DND-41 (cell line): ENCODE data around the gene RBMY1E.
"Not testable (repeated sequence)": the region's sequence is repeated elsewhere in the genome, so short reads cannot be mapped to it uniquely, and the experiment has no call there.

Source experiments
- ATAC-seq: fragments of 200-7000 bp; cut with Tn5 transposase; 3 replicates; pipeline ENCODE4 v1.9.1; 2021; ENCODE audit warnings: low read depth; ENCODE audit not compliant: insufficient read depth
- DNase-seq: peaks from one replicate; pipeline ENCODE4 v3.0.0-alpha.2; 2020
- H2AFZ ChIP-seq: 2 replicates; pipeline ENCODE4 v1.6.0; 2012; ENCODE audit warnings: low read depth, low read length
- H3K27ac ChIP-seq: 2 replicates; pipeline ENCODE4 v1.5.1; 2012; ENCODE audit warnings: low read length, inconsistent platforms
- H3K27me3 ChIP-seq: fragments of 200-600 bp; sonication (generic); 2 replicates; pipeline ENCODE4 v1.6.0; 2012; ENCODE audit warnings: low read length, mild to moderate bottlenecking, inconsistent platforms; ENCODE audit not compliant: insufficient read depth, poor library complexity
- H3K36me3 ChIP-seq: 2 replicates; pipeline ENCODE4 v1.5.1; 2012; ENCODE audit warnings: low read length, inconsistent platforms; ENCODE audit not compliant: insufficient read depth
- H3K4me1 ChIP-seq: 2 replicates; pipeline ENCODE4 v1.5.1; 2012; ENCODE audit warnings: mild to moderate bottlenecking, low read length; ENCODE audit not compliant: insufficient read depth
- H3K4me2 ChIP-seq: 2 replicates; pipeline ENCODE4 v1.6.0; 2012; ENCODE audit warnings: mild to moderate bottlenecking, moderate library complexity, low read length, inconsistent platforms; ENCODE audit not compliant: insufficient read depth
- H3K4me3 ChIP-seq, 2 experiments: fragments of 200-600 bp in 1 of 2; shearing (Covaris generic) in 1 of 2; 2 replicates each; pipeline ENCODE4 v1.5.1; 2012 to 2016; ENCODE audit warnings: inconsistent platforms in 2 of 2, low read length in 2 of 2, mild to moderate bottlenecking in 2 of 2, low read depth in 1 of 2, moderate library complexity in 1 of 2
- H3K79me2 ChIP-seq: 2 replicates; pipeline ENCODE4 v1.6.0; 2012; ENCODE audit warnings: low read length, inconsistent platforms; ENCODE audit not compliant: insufficient read depth
- H3K9ac ChIP-seq: 2 replicates; pipeline ENCODE4 v1.6.0; 2012; ENCODE audit warnings: low read depth, mild to moderate bottlenecking, inconsistent platforms, low read length, moderate library complexity
- H3K9me3 ChIP-seq: 2 replicates; pipeline ENCODE4 v1.5.1; 2012; ENCODE audit warnings: low read length, moderate library complexity, mild to moderate bottlenecking, inconsistent platforms; ENCODE audit not compliant: insufficient read depth, severe bottlenecking
- H4K20me1 ChIP-seq: 2 replicates; pipeline ENCODE4 v1.6.0; 2012; ENCODE audit warnings: low read length; ENCODE audit not compliant: insufficient read depth

Gene RBMY1E

DNA sequence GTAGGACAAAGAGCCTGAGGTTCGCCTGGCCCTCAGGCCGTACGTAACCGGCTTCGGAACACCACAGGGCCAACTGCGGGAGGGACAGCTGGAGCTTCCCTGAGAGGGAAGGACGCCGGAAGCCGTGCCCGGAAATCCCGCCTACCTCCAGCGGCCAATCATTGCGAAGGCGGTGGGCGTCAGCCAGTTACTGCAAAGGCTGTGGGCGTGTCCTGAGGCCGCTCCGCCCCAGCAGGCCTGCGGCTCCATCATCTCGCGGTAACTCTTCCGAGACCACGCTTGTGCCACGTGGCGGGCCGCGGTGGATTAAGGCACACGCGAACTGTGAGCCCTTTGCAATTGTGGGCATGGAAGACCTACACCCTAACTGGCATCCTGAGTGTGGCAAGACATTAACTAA is at the start of gene RBMY1E:
TSS of gene RBMY1E (minus strand) at position 101 of the 400 bp plus-strand sequence. CDS start 1,978 bp downstream, outside the sequence.
- not testable (repeated sequence) for H3K9ac ChIP-seq, H3K36me3 ChIP-seq, DNase-seq, H4K20me1 ChIP-seq, H3K4me2 ChIP-seq, H2AFZ ChIP-seq, H3K27ac ChIP-seq, H3K4me3 ChIP-seq, H3K27me3 ChIP-seq, H3K9me3 ChIP-seq, H3K79me2 ChIP-seq, ATAC-seq, H3K4me1 ChIP-seq

DNA sequence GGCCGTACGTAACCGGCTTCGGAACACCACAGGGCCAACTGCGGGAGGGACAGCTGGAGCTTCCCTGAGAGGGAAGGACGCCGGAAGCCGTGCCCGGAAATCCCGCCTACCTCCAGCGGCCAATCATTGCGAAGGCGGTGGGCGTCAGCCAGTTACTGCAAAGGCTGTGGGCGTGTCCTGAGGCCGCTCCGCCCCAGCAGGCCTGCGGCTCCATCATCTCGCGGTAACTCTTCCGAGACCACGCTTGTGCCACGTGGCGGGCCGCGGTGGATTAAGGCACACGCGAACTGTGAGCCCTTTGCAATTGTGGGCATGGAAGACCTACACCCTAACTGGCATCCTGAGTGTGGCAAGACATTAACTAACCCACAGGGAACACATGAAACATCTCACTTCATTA is 23.4 kb downstream of the RBMY1E start, which contains the start of gene RBMY1D:
TSS of gene RBMY1D (minus strand) at position 101 of the 400 bp plus-strand sequence. CDS start 2,013 bp downstream, outside the sequence.
- not testable (repeated sequence) for H3K79me2 ChIP-seq, ATAC-seq, H3K27me3 ChIP-seq, H4K20me1 ChIP-seq, H3K9me3 ChIP-seq, H3K4me1 ChIP-seq, H3K4me3 ChIP-seq, H3K27ac ChIP-seq, H2AFZ ChIP-seq, H3K9ac ChIP-seq, H3K36me3 ChIP-seq, H3K4me2 ChIP-seq, DNase-seq

DNA sequence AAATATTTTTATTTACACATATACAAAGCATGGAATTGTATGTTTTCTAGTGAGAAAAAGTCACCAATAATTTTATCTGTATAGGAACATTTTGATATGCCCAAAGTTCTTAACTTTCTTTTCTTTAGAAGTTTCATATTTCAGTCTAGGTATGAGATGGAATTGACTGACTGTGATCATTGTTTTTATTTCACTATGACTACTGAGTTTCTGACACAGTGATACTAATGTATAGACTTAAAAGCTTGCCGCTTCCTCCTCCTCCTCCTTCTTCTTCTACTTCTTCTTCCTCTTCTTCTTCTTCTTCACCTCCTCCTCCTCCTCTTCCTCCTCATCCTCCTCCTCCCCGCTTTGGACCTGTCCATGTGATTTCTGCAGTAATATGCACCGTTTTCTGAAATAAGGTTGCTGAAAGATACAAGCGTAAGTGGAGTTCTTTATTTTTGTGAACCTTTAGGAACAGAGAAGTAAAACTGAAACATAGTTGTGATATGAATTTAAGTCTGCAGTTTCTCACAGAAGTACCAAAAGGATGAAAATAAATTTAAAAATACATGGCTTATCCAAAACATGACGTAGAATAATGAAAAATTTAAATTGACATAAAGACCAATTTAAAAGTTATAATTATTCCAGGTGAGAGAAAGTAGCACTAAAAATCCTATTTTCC is 48.3 kb downstream of the RBMY1E start:
- H3K4me1 ChIP-seq, H3K79me2 ChIP-seq, H3K27me3 ChIP-seq, H3K4me2 ChIP-seq, H4K20me1 ChIP-seq, DNase-seq, H3K4me3 ChIP-seq, H2AFZ ChIP-seq, H3K27ac ChIP-seq, ATAC-seq, H3K9me3 ChIP-seq, H3K36me3 ChIP-seq, H3K9ac ChIP-seq: not testable (repeated sequence)
